ENCODE data around the gene BRD9.
A peak's percentile ranks its signal among the peaks of the same experiment; 100 is the strongest.

Gene BRD9

DNA sequence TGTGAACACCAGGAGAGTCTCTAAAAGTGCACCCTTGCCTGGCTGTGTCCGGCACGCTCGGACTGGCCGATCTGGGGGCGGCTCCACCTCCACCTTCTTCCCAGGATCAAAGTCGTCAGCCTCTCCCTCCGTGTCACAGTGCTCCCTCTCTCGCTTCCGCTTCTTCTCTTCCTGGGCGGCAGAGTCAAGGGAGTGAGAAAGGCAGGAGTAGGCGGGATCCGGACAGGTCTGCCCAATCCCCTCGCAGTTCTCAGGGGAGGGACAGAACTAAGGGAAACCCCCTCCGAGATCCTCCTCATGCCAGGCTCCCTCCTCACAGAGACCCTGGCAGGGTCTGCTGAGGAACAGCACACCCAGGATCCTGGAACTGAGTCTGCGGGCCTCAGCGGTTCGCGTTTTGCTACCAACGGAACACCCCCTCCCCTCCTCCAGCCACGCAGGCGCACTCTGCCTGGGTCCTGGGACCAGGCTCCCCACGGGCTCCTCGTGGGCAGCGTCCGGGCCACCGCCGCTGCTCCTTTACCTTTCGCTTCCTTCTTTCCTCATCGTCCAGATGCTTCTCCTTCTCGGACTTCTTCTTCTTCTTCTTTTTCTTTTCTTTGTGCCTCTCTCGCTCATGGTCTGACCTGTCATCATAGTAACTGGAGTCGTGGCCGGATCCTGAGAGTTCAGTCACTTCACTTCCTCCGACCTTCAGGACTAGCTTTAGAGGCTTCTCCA is 1.3 kb downstream of the BRD9 start:
- peak; percentile 45 for DNase-seq (ENCODE audit: low read depth)
- peak overlapping the region; percentile 80 for H3K4me3 ChIP-seq (ENCODE audit: low read depth, low read length)
- peak; percentile 40; the same call in 1 of the 2 replicates for TF ChIP-seq MYC (IDR thresholded peaks at IDR 0.05; ENCODE audit: low read depth, low read length)
- TF ChIP-seq, protein P1, sequence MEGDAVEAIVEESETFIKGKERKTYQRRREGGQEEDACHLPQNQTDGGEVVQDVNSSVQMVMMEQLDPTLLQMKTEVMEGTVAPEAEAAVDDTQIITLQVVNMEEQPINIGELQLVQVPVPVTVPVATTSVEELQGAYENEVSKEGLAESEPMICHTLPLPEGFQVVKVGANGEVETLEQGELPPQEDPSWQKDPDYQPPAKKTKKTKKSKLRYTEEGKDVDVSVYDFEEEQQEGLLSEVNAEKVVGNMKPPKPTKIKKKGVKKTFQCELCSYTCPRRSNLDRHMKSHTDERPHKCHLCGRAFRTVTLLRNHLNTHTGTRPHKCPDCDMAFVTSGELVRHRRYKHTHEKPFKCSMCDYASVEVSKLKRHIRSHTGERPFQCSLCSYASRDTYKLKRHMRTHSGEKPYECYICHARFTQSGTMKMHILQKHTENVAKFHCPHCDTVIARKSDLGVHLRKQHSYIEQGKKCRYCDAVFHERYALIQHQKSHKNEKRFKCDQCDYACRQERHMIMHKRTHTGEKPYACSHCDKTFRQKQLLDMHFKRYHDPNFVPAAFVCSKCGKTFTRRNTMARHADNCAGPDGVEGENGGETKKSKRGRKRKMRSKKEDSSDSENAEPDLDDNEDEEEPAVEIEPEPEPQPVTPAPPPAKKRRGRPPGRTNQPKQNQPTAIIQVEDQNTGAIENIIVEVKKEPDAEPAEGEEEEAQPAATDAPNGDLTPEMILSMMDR (IDR thresholded peaks at IDR 0.05; ENCODE audit: low read depth, low read length) = no peak

DNA sequence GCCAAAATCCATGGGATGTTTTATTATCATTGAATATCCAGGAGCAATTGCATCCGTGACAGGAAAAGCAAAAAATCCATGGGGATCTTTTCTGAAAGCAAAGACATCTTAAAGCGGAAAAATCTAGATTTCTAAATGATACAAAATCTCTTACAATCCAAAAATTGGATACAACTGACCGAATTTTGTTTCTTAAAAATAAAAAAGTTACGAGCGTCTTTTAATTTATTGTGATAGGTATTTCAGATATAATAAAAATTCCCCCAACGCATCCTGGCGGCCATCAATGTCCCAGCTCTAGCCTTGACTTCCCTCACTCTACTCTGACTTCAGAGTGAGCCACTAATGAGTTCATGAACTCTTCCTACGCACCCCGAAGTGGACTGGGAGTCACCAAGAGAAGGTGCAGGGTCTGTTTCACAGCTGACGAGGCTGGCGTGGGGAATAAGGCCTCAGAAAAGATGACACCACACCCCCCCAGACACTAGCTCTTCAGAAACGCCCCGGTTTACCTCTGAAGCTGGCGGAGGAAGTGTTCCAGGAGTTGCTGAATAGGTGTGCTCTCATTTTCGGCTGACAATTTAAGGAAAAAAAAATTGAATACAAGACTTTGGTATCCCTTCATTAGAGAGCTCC is 3.4 kb downstream of the BRD9 start:
- no peak overlapping the region for H3K4me3 ChIP-seq (ENCODE audit: low read depth, low read length)
- no peak for DNase-seq (ENCODE audit: low read depth)
- TF ChIP-seq MYC (IDR thresholded peaks at IDR 0.05; ENCODE audit: low read depth, low read length) = no peak
- TF ChIP-seq, protein P1 (IDR thresholded peaks at IDR 0.05; ENCODE audit: low read depth, low read length) = no peak
- TF ChIP-seq POLR2A (IDR thresholded peaks at IDR 0.05; ENCODE audit: extremely low read depth, insufficient read length) = no peak
- TF ChIP-seq, protein P2, sequence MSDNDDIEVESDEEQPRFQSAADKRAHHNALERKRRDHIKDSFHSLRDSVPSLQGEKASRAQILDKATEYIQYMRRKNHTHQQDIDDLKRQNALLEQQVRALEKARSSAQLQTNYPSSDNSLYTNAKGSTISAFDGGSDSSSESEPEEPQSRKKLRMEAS (IDR thresholded peaks at IDR 0.05; ENCODE audit: low read depth, low read length) = no peak

DNA sequence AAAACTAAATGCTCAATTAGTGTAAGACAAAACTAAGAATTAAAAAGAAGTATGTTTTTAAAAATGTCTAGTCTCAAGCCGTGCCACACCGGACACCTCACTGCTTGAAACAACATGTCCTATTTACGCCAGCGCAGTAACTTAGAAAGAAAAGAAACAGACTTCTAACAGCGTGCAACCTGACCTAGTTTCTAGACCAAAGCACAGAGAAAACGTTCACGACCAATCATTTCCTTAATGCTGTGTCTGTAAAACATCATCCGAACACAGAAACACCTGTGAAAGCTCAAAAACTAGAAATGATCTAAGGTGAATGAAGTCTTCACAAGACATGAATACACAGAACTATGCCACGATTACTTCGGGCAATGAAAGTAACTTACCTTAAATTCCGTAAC is 4.0 kb downstream of the BRD9 start:
- H3K4me3 ChIP-seq (ENCODE audit: low read depth, low read length) = no peak overlapping the region
- TF ChIP-seq POLR2A (IDR thresholded peaks at IDR 0.05; ENCODE audit: extremely low read depth, insufficient read length) (no peak), MYC (IDR thresholded peaks at IDR 0.05; ENCODE audit: low read depth, low read length) (no peak)
- TF ChIP-seq, protein P2 (IDR thresholded peaks at IDR 0.05; ENCODE audit: low read depth, low read length) = no peak
- TF ChIP-seq, protein P1 (IDR thresholded peaks at IDR 0.05; ENCODE audit: low read depth, low read length) = no peak
- no peak for DNase-seq (ENCODE audit: low read depth)

DNA sequence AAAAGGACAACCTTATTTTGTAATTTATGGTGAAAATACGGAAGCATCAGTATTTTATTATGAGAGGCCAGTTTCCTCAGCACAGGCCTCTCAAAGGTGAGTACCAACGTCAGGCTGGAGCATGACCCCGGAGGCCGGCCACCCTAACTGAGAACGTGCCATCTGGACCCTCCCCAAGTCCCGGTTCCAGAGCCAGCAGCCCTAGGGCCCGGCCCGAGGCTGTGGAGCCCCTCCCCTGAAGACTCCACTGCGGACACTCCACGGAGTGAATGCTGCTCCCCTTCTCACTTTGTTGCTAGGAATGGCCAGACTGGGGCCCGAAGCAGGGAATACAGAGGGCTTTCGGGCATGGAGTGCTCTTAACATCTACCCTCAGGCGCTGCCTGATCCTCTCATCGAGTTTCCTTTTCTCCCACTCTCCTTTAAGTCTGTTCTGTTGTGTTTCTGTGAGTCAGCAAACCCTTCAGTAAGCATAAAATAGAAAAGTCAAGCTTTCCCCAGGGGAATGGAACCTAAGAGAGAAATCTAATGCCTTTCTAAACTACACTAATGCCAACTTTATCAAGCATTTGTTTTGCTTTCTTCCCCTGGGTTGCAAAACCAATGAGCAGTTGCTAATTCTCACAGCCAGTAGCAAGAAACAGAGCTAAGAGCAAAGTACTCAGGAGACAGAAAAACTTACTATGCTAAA is 4.5 kb downstream of the BRD9 start:
- H3K4me3 ChIP-seq (ENCODE audit: low read depth, low read length) = no peak overlapping the region
- TF ChIP-seq, protein P2 (IDR thresholded peaks at IDR 0.05; ENCODE audit: low read depth, low read length) = no peak
- TF ChIP-seq, protein P1 (IDR thresholded peaks at IDR 0.05; ENCODE audit: low read depth, low read length) = no peak
- TF ChIP-seq MYC (IDR thresholded peaks at IDR 0.05; ENCODE audit: low read depth, low read length) (no peak), POLR2A (IDR thresholded peaks at IDR 0.05; ENCODE audit: extremely low read depth, insufficient read length) (no peak)
- no peak for DNase-seq (ENCODE audit: low read depth)

DNA sequence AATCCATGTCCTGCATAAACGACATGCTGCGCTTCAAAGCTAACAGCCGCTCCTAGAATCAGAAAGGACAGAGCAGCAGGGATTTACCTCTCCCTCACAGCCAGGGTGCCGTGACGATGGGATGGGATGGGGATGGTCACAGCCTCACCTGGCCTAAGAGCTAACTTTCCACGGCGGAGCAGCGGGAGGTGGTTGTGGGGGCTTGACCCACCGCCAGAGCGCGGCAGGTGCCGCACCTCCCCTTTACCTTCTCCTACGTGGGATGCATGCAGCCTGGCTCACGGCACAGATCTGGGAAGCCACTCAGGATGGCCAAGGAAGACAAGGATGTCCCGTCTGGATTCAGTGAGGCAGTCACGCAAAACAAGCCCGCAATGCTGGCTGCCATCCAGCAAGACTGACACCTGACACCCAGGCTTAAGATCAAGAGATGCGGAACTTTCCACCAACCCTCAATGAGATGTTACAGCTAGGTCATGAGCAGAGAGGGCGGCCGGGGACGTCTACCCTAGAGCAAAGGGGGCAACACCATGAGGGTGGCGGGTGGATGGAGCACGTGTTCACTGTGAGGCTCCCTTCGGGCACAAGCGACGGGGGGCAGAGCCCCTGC is 5.8 kb downstream of the BRD9 start:
- DNase-seq (ENCODE audit: low read depth) = no peak
- TF ChIP-seq, protein P1 (IDR thresholded peaks at IDR 0.05; ENCODE audit: low read depth, low read length) = no peak
- TF ChIP-seq POLR2A (IDR thresholded peaks at IDR 0.05; ENCODE audit: extremely low read depth, insufficient read length) (no peak), MYC (IDR thresholded peaks at IDR 0.05; ENCODE audit: low read depth, low read length) (no peak)
- TF ChIP-seq, protein P2 (IDR thresholded peaks at IDR 0.05; ENCODE audit: low read depth, low read length) = no peak
- no peak overlapping the region for H3K4me3 ChIP-seq (ENCODE audit: low read depth, low read length)

Measured in NB4 (cell line).